Measurements from ENCODE around the gene MYO1E. TPM values are rescaled to one million over a fixed set of nuclear protein-coding genes. Genes with fewer than 3 reads are reported as not detected.
"Not testable (repeated sequence)": the region's sequence is repeated elsewhere in the genome, so short reads cannot be mapped to it uniquely, and the experiment has no call there.

The MYO1E gene
- total RNA-seq, 4 donors from 2014 or later = 55.7 to 147 (median 68.5) TPM

DNA sequence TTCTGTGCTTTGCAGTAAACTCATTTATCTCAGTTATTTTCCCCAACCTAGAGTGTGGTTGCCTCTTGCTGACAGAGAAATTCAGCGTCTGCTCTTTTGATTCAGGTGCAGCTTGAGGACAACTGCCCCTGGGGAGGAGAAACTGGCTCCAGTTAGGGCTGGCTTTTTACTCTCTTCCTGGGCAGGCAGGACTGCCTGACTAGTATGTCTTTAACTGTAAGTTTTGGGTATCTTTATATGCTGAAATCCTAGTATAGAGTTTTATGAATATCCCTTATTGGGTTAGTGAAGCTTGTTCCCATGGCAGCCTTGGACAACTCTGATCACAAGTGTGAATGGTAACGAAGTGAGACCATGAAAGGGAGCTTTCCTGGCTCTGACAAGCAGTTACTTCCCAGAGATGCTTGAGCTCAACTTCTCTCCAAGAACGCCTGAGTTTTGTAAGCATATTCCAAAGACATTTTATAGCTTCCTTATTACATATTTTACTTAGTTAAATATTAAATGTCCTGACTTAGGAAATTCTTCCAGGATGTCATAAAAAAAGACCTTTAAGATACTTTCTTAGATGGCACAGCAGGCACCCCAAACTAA is 240.6 kb downstream of the MYO1E start:
- no peaks in the 10 kb centered on the region for H3K27me3 ChIP-seq
- DNase-seq (ENCODE audit: low spot score in 2 of 2) = no peak
- H3K36me3 ChIP-seq = peaks cover 0 to 56% (median 0%) of the 10 kb centered on the region in 3 donors
- H3K27ac ChIP-seq = no peak overlapping the region
- TF ChIP-seq, protein P1, sequence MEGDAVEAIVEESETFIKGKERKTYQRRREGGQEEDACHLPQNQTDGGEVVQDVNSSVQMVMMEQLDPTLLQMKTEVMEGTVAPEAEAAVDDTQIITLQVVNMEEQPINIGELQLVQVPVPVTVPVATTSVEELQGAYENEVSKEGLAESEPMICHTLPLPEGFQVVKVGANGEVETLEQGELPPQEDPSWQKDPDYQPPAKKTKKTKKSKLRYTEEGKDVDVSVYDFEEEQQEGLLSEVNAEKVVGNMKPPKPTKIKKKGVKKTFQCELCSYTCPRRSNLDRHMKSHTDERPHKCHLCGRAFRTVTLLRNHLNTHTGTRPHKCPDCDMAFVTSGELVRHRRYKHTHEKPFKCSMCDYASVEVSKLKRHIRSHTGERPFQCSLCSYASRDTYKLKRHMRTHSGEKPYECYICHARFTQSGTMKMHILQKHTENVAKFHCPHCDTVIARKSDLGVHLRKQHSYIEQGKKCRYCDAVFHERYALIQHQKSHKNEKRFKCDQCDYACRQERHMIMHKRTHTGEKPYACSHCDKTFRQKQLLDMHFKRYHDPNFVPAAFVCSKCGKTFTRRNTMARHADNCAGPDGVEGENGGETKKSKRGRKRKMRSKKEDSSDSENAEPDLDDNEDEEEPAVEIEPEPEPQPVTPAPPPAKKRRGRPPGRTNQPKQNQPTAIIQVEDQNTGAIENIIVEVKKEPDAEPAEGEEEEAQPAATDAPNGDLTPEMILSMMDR (IDR thresholded peaks at IDR 0.05) = no peak
- no peak for TF ChIP-seq POLR2A (IDR thresholded peaks at IDR 0.05)
- no peak for TF ChIP-seq EP300 (IDR thresholded peaks at IDR 0.05)
- H3K9me3 ChIP-seq = peaks cover 0 to 19% (median 5%) of the 10 kb centered on the region in 4 donors
- WGBS, 2 donors = 79 to 90% methylated on average over 3 of the region's 3 CpGs
- H3K4me1 ChIP-seq = no peaks in the 10 kb centered on the region
- no peak overlapping the region for H3K4me3 ChIP-seq

DNA sequence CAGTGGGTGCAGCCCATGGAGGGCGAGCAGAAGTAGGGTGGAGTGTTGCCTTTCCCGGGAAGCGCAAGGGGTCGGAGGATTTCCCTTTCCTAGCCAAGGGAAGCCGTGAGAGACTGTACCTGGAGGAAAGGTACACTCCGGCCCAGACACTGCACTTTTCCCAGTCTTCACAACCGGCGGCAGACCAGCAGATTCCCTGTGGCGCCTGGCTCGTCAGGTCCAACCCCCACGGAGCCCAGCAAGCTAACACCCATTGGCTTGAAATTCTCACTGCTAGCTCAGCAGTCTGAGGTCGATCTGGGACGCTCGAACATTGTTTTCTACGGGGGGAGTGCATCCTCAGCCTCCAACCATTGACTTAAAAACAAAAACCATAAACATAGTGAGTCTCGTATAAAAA is 241.2 kb downstream of the MYO1E start:
- Histone ChIP-seq H3K9me3 (peaks cover 0 to 25% (median 7%) of the 10 kb centered on the region in 4 donors), H3K36me3 (peaks cover 0 to 50% (median 0%) of the 10 kb centered on the region in 3 donors), H3K27me3 (no peaks in the 10 kb centered on the region), H3K27ac (no peak overlapping the region), H3K4me1 (no peaks in the 10 kb centered on the region), H3K4me3 (no peak overlapping the region)
- TF ChIP-seq EP300 (IDR thresholded peaks at IDR 0.05) (no peak), POLR2A (IDR thresholded peaks at IDR 0.05) (no peak)
- TF ChIP-seq, protein P1 (IDR thresholded peaks at IDR 0.05) = no peak
- DNase-seq (ENCODE audit: low spot score in 2 of 2) = no peak
- 97% methylated on average over 16 of the region's 16 CpGs for WGBS, 2 donors

DNA sequence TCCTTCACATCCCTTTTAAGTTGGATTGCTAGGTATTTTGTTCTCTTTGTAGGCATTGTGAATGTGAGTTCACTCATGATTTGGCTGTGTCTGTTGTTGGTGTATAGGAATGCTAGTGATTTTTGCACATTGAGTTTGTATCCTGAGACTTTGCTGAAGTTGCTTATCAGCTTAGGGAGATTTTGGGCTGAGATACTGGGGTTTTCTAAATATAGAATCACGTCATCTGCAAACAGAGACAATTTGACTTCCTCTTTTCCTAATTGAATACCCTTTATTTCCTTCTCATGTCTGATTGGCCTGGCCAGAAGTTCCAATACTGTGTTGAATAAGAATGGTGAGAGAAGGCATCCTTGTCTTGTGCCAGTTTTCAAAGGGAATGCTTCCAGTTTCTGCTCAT is 245.4 kb downstream of the MYO1E start:
- WGBS, 2 donors = 79 to 82% methylated on average over 1 of the region's 1 CpG
- not testable (repeated sequence) for H3K4me1 ChIP-seq; H3K27ac ChIP-seq; DNase-seq (ENCODE audit: low spot score in 2 of 2); H3K4me3 ChIP-seq; H3K27me3 ChIP-seq
- Histone ChIP-seq H3K36me3 (peaks cover 0 to 11% (median 0%) of the 10 kb centered on the region in 3 donors), H3K9me3 (peaks cover 0 to 26% (median 7%) of the 10 kb centered on the region in 4 donors)

DNA sequence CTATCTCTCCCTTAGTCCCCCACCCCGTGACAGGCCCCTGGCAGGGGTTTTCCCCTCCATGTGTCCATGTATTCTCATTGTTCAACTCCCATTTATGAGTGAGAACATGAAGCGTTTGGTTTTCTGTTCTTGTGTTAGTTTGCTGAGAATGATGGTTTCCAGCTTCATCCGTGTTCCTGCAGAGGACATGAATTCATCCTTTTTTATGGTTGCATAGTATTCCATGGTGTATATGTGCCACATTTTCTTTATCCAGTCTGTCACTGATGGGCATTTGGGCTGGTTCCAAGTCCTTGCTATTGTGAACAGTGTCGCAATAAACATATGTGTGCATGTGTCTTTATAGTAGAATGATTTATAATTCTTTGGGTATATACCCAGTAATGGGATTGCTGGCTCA is 247.0 kb downstream of the MYO1E start:
- not testable (repeated sequence) for DNase-seq (ENCODE audit: low spot score in 2 of 2); H3K27me3 ChIP-seq; H3K4me3 ChIP-seq; H3K4me1 ChIP-seq; H3K27ac ChIP-seq; H3K36me3 ChIP-seq
- 97 to 98% methylated on average over 4 of the region's 4 CpGs for whole genome bisulfite sequencing, 2 donors
- H3K9me3 ChIP-seq = peaks cover 0 to 26% (median 7%) of the 10 kb centered on the region in 4 donors

DNA sequence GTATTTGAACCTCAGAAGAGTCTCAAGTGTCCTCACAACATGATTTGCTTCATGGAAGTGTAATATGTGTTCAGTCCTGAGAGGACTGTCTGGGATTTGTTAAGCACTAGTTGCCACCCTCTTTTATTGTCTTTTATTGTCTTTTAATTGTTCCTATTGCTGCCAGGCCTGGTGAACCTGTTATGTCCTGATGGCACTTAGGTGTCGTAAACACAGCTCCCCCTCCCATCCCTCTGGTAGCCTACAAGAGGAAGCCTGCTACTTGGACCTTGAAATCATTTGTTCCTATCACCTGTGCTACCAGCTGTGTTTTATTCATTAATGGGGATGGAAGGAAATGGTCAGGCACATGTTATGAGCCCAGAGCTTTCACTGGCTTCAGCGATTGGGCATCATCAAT is 248.4 kb downstream of the MYO1E start:
- H3K4me3 ChIP-seq = no peak overlapping the region
- H3K27ac ChIP-seq = no peak overlapping the region
- H3K4me1 ChIP-seq = no peaks in the 10 kb centered on the region
- H3K36me3 ChIP-seq = no peaks in the 10 kb centered on the region
- WGBS, 2 donors = 82 to 84% methylated on average over 2 of the region's 2 CpGs
- TF ChIP-seq, protein P1 (IDR thresholded peaks at IDR 0.05) = no peak
- TF ChIP-seq EP300 (IDR thresholded peaks at IDR 0.05) = no peak
- no peak for TF ChIP-seq POLR2A (IDR thresholded peaks at IDR 0.05)
- DNase-seq (ENCODE audit: low spot score in 2 of 2) = no peak
- H3K27me3 ChIP-seq = no peaks in the 10 kb centered on the region
- H3K9me3 ChIP-seq = peaks cover 0 to 21% (median 7%) of the 10 kb centered on the region in 4 donors

DNA sequence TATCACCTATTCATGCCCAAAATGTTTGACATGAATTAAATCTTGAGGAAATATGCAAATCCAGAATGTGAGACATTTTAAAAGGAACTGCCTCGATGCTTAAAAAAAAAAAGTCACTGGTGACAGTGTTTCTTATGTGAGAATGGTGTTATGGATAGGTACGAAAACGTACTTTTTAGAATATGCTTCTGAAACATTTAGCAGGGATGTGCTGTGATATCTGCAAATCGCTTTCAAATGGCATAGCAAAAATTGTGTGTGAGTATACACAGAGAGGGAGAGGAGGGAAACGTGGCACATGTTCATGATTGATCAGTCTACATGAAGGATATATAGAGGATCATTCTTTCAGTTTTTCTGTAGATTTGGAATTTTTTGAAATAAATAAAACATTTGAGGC is 251.7 kb downstream of the MYO1E start:
- no peak for DNase-seq (ENCODE audit: low spot score in 2 of 2)
- TF ChIP-seq, protein P1 (IDR thresholded peaks at IDR 0.05) = no peak
- TF ChIP-seq POLR2A (IDR thresholded peaks at IDR 0.05) = no peak
- no peak for TF ChIP-seq EP300 (IDR thresholded peaks at IDR 0.05)
- Histone ChIP-seq H3K4me1 (no peaks in the 10 kb centered on the region), H3K4me3 (no peak overlapping the region), H3K27me3 (no peaks in the 10 kb centered on the region), H3K27ac (no peak overlapping the region), H3K9me3 (no peaks in the 10 kb centered on the region), H3K36me3 (peaks cover 0 to 9% (median 0%) of the 10 kb centered on the region in 3 donors)
- WGBS, 2 donors = 91 to 94% methylated on average over 5 of the region's 5 CpGs
